ENCODE data around the gene OR11A1. TPM values are rescaled to one million over a fixed set of nuclear protein-coding genes. Genes with fewer than 3 reads are reported as not detected.
"Not testable (repeated sequence)": the region's sequence is repeated elsewhere in the genome, so short reads cannot be mapped to it uniquely, and the experiment has no call there.

OR11A1 gene
- total and polyA plus RNA-seq, 2 experiments from 2014 or later = not detected

DNA sequence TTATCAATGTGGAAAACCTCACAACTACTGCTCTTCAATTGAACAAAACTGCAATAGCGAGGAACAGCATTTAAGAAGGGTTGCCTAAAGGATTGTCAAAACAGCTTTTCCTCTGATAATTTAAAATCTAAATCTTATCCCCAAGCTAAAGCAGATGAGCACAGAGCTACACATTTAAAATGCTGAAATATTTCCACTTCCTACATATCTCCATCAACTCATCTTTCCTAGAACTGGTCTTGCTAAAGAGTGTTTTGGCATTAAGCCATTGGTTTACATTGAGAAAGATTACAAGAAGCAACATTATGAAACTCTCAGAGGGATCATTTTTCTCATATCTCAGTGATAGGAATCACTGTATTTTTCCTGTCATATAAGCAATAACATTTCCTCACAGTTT is 14.2 kb downstream of the OR11A1 start:
- no peaks in the 10 kb centered on the region for H3K4me1 ChIP-seq (ENCODE audit: insufficient read depth)
- no peaks in the 10 kb centered on the region for H3K9me2 ChIP-seq (replicated peaks; ENCODE audit: insufficient read depth)
- no peak overlapping the region for H2AFZ ChIP-seq
- no peaks in the 10 kb centered on the region for H3K27me3 ChIP-seq
- no peaks in the 10 kb centered on the region for H4K20me1 ChIP-seq (ENCODE audit: insufficient read depth, poor library complexity, severe bottlenecking)
- H3K79me2 ChIP-seq = no peaks in the 10 kb centered on the region
- H3K27ac ChIP-seq = no peak overlapping the region
- no peaks in the 10 kb centered on the region for H3K36me3 ChIP-seq (replicated peaks; ENCODE audit: insufficient read depth, low read depth)
- H3K9me3 ChIP-seq (ENCODE audit: low read depth) = no peaks in the 10 kb centered on the region
- WGBS (ENCODE audit: low lambda C conversion rate, missing lambda C conversion rate) = 92% methylated on average over 1 of the region's 1 CpG
- TF ChIP-seq, protein P1, sequence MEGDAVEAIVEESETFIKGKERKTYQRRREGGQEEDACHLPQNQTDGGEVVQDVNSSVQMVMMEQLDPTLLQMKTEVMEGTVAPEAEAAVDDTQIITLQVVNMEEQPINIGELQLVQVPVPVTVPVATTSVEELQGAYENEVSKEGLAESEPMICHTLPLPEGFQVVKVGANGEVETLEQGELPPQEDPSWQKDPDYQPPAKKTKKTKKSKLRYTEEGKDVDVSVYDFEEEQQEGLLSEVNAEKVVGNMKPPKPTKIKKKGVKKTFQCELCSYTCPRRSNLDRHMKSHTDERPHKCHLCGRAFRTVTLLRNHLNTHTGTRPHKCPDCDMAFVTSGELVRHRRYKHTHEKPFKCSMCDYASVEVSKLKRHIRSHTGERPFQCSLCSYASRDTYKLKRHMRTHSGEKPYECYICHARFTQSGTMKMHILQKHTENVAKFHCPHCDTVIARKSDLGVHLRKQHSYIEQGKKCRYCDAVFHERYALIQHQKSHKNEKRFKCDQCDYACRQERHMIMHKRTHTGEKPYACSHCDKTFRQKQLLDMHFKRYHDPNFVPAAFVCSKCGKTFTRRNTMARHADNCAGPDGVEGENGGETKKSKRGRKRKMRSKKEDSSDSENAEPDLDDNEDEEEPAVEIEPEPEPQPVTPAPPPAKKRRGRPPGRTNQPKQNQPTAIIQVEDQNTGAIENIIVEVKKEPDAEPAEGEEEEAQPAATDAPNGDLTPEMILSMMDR (IDR thresholded peaks at IDR 0.05; ENCODE audit: poor library complexity) = no peak
- TF ChIP-seq EZH2 (IDR thresholded peaks at IDR 0.05; ENCODE audit: borderline replicate concordance) = no peak
- TF ChIP-seq EZH2phosphoT487 (IDR thresholded peaks at IDR 0.05; ENCODE audit: low read depth, severe bottlenecking, unreplicated experiment) = no peak
- H3K4me2 ChIP-seq = no peak overlapping the region
- DNase-seq (ENCODE audit: low spot score) = no peak
- no peak overlapping the region for H3K4me3 ChIP-seq

DNA sequence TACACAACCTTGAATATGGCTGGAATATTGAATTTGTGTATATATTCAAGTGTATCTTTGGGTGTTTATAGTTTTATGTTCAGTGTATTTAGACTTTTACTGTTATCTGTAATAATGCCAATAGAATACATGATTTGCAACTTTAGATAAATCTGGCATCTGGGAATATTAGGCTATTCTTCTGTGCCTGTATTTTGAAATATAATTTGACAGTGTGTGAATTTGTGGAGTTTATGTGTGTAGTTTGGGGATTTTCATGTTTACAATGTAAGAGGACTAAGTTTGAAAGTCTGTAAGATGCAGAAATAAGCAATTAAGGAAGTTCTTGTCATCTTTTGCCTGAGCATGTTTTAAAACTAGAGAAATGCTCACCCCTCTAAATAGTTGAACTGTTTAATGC is 17.9 kb downstream of the OR11A1 start, which contains the start of gene OR10C1:
Gene OR10C1, plus strand, starts transcription at position 301 of the 400 bp plus-strand sequence. CDS start 710 bp downstream, outside the sequence.
- no peaks in the 10 kb centered on the region for H3K9me3 ChIP-seq (ENCODE audit: low read depth)
- DNase-seq (ENCODE audit: low spot score) = no peak
- no peak for TF ChIP-seq EZH2phosphoT487 (IDR thresholded peaks at IDR 0.05; ENCODE audit: low read depth, severe bottlenecking, unreplicated experiment)
- TF ChIP-seq EZH2 (IDR thresholded peaks at IDR 0.05; ENCODE audit: borderline replicate concordance) = no peak
- TF ChIP-seq, protein P1 (IDR thresholded peaks at IDR 0.05; ENCODE audit: poor library complexity) = no peak
- no peaks in the 10 kb centered on the region for H3K9me2 ChIP-seq (replicated peaks; ENCODE audit: insufficient read depth)
- H2AFZ ChIP-seq = no peak within 1 kb of the TSS
- no peak within 1 kb of the TSS for H3K4me2 ChIP-seq
- no peak within 1 kb of the TSS for H3K27ac ChIP-seq
- no peaks in the 10 kb centered on the region for H4K20me1 ChIP-seq (ENCODE audit: insufficient read depth, poor library complexity, severe bottlenecking)
- no peaks in the 10 kb centered on the region for H3K79me2 ChIP-seq
- H3K27me3 ChIP-seq = peaks cover 5% of the 10 kb centered on the region
- H3K4me3 ChIP-seq = no peak within 1 kb of the TSS
- no peaks in the 10 kb centered on the region for H3K36me3 ChIP-seq (replicated peaks; ENCODE audit: insufficient read depth, low read depth)
- no peaks in the 10 kb centered on the region for H3K4me1 ChIP-seq (ENCODE audit: insufficient read depth)

DNA sequence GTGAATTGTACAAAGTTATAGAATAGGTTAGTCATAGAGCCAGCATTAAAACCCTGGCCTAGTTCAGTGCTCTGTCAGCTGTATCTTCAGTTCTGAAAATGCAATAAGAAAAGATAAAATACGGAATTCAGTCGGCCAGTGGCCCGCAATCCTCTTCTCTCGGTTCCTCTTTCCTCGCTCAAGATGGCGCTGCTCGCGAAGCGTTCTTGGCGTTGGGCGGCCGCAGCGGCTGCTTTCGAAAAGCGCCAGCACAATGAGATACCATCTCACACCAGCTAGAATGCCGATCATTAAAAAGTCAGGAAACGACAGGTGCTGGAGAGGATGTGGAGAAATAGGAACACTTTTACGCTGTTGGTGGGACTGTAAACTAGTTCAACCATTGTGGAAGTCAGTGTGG is 20.1 kb downstream of the OR11A1 start:
- not testable (repeated sequence) for H3K4me1 ChIP-seq (ENCODE audit: insufficient read depth); DNase-seq (ENCODE audit: low spot score); H2AFZ ChIP-seq; H3K79me2 ChIP-seq; H3K9me2 ChIP-seq (replicated peaks; ENCODE audit: insufficient read depth); H3K36me3 ChIP-seq (replicated peaks; ENCODE audit: insufficient read depth, low read depth); H3K27me3 ChIP-seq; H3K4me2 ChIP-seq; H3K4me3 ChIP-seq; H3K27ac ChIP-seq; H3K9me3 ChIP-seq (ENCODE audit: low read depth); H4K20me1 ChIP-seq (ENCODE audit: insufficient read depth, poor library complexity, severe bottlenecking)
- WGBS (ENCODE audit: low lambda C conversion rate, missing lambda C conversion rate) = 77% methylated on average over 18 of the region's 18 CpGs

DNA sequence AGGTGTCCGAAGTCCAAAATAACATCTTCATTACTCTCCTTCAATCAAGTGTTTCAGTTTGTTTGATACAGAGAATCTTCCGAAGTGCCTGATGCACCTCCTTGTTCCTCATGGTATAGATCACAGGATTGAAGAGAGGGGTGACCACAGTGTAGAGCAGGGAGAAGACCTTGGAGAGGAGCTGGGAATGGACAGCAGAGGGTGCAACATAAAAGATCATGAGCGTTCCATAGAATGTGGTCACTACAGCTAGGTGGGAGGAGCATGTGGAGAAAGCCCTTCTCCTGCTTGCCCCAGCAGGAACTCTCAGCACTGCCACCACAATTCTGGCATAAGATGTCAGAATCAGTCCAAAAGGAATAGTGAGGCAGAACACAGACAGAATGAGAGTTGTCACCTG is 30.2 kb downstream of the OR11A1 start:
- Histone ChIP-seq H3K27me3 (peaks cover 8% of the 10 kb centered on the region), H3K4me3 (no peak overlapping the region), H2AFZ (no peak overlapping the region), H3K79me2 (no peaks in the 10 kb centered on the region), H4K20me1 (ENCODE audit: insufficient read depth, poor library complexity, severe bottlenecking) (no peaks in the 10 kb centered on the region), H3K4me1 (ENCODE audit: insufficient read depth) (no peaks in the 10 kb centered on the region), H3K27ac (no peak overlapping the region), H3K36me3 (replicated peaks; ENCODE audit: insufficient read depth, low read depth) (no peaks in the 10 kb centered on the region), H3K9me3 (ENCODE audit: low read depth) (no peaks in the 10 kb centered on the region), H3K4me2 (no peak overlapping the region), H3K9me2 (replicated peaks; ENCODE audit: insufficient read depth) (no peaks in the 10 kb centered on the region)
- DNase-seq (ENCODE audit: low spot score) = no peak
- 83% methylated on average over 3 of the region's 3 CpGs for WGBS (ENCODE audit: low lambda C conversion rate, missing lambda C conversion rate)
- TF ChIP-seq EZH2phosphoT487 (IDR thresholded peaks at IDR 0.05; ENCODE audit: low read depth, severe bottlenecking, unreplicated experiment) (no peak), EZH2 (IDR thresholded peaks at IDR 0.05; ENCODE audit: borderline replicate concordance) (no peak)
- TF ChIP-seq, protein P1 (IDR thresholded peaks at IDR 0.05; ENCODE audit: poor library complexity) = no peak

Measured in hepatocyte (in vitro differentiated cells).